Stimulated activated CD8-positive, alpha-beta memory T cell treated with anti-CD3 and anti-CD28 coated beads, Interleukin-12 subunit alpha, Interleukin-12 subunit beta, amount 100 ng/mL, for 24 hours (primary cell): ENCODE data around the gene DISC1.
"Not testable (repeated sequence)": the region's sequence is repeated elsewhere in the genome, so short reads cannot be mapped to it uniquely, and the experiment has no call there.

Experiments used
- DNase-seq: peaks from one replicate; pipeline ENCODE4 v3.0.0-alpha.2; 2020; ENCODE audit errors: extremely low read depth

Gene DISC1

GRCh38 chr1:231626535-231626950 lies at the start of gene DISC1:
DISC1 (plus strand) TSS chr1:231626790; CDS start chr1:231626868, 78 bp downstream.
- DNase-seq = no peak

GRCh38 chr1:231576804-231577718 lies 49.5 kb upstream of the DISC1 start:
- no peak for DNase-seq

GRCh38 chr1:231580874-231581273 lies 45.7 kb upstream of the DISC1 start:
- no peak for DNase-seq

- DNase-seq = no peak
Observed at GRCh38 chr1:231581859-231582258, 44.7 kb upstream of the DISC1 start.

- DNase-seq = no peak
Observed at GRCh38 chr1:231583376-231583775, 43.2 kb upstream of the DISC1 start.

- DNase-seq = no peak
Observed at GRCh38 chr1:231584117-231584516, 42.5 kb upstream of the DISC1 start.

GRCh38 chr1:231584921-231585320 lies 41.7 kb upstream of the DISC1 start:
- DNase-seq = no peak

- no peak for DNase-seq
Observed at GRCh38 chr1:231590453-231591198, 36.0 kb upstream of the DISC1 start.

- no peak for DNase-seq
Observed at GRCh38 chr1:231591466-231591865, 35.1 kb upstream of the DISC1 start.

GRCh38 chr1:231592809-231593208 lies 33.8 kb upstream of the DISC1 start:
- no peak for DNase-seq

- DNase-seq = not testable (repeated sequence)
Observed at GRCh38 chr1:231593264-231593663, 33.3 kb upstream of the DISC1 start.

GRCh38 chr1:231594123-231594522 lies 32.5 kb upstream of the DISC1 start:
- no peak for DNase-seq

- no peak for DNase-seq
Observed at GRCh38 chr1:231594749-231595148, 31.8 kb upstream of the DISC1 start.

- DNase-seq = no peak
Observed at GRCh38 chr1:231596337-231596791, 30.2 kb upstream of the DISC1 start.

- DNase-seq = no peak
Observed at GRCh38 chr1:231597971-231598370, 28.6 kb upstream of the DISC1 start.

GRCh38 chr1:231600458-231600976 lies 26.1 kb upstream of the DISC1 start:
- no peak for DNase-seq

- DNase-seq = no peak
Observed at GRCh38 chr1:231601824-231602672, 24.5 kb upstream of the DISC1 start.

GRCh38 chr1:231602673-231602984 lies 24.0 kb upstream of the DISC1 start:
- no peak for DNase-seq

- DNase-seq = no peak
Observed at GRCh38 chr1:231603598-231604275, 22.9 kb upstream of the DISC1 start.

- no peak for DNase-seq
Observed at GRCh38 chr1:231604276-231604621, 22.3 kb upstream of the DISC1 start.
